Stimulated activated naive CD4-positive, alpha-beta T cell (primary cell): ENCODE results near the gene ANAPC5.
"Not testable (repeated sequence)": the region's sequence is repeated elsewhere in the genome, so short reads cannot be mapped to it uniquely, and the experiment has no call there.

Experiments
- DNase-seq, 6 experiments: peaks; one replicate each; lab custom pipeline; 2025; lab: John Stamatoyannopoulos, UW

Gene ANAPC5

GRCh38 chr12:121318121-121318520, 34.1 kb downstream of the ANAPC5 start:
- no peak for DNase-seq

GRCh38 chr12:121314431-121314830, 37.8 kb downstream of the ANAPC5 start:
- DNase-seq = no peak

GRCh38 chr12:121310231-121310630, 42.0 kb downstream of the ANAPC5 start:
- DNase-seq = not testable (repeated sequence)

- DNase-seq = not testable (repeated sequence)
Observed at GRCh38 chr12:121307397-121307796, 44.8 kb downstream of the ANAPC5 start.

DNA sequence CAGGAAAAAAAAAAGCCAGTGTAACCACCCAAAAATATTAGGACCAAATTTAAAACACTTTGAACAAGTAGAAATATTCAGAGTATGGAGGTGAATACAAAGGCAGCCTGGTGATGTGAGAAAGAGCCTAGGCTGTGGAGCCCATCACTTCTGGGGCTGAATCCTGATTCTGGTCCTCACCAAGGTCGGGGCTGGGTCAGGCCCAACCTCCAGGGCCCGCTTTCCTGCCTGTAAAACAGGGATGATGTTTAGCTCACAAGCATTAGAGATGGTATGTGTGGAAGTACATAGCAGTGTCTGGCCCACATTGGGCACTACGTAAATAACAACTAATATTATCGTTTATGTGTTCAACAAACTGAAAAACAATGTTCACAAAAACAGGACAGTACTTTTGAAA, 47.9 kb downstream of the ANAPC5 start:
- DNase-seq = no peak

GRCh38 chr12:121301876-121302275, 50.3 kb downstream of the ANAPC5 start:
- DNase-seq = no peak

DNA sequence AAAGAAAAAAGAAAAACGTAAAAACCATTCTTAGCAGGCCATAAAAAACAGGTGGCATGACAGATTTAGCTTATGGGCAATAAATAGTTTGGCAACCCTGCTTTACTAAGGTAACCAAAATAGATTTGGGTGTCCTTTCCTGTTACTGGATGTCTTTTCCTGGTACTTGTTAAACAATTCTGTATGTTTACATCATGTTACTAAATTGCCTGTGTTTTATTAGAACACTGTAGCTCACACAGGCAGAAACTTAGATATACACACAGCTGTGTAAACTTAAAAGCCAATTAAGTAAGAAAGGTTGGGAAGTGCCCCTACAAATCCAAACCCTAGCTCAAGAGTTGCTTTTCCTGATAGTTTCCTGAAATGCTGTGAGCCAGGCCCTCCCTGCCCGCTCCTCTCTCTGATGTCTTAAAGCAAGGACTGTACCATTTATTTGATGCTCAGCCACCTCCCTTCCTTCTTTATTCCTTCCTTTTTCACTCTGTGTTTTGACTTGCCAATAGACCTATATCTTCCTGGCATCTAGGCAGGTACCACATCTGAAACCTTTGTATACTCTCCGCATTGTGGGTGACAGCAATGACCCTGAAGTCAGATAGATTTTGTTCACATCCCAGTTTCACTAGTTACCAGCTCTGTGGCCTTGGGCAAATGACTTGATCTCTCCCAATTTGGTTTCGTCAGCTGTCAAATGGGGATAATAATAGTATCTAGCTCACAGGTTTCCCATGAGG, 52.0 kb downstream of the ANAPC5 start:
- DNase-seq = no peak

GRCh38 chr12:121299662-121300061, 52.5 kb downstream of the ANAPC5 start:
- DNase-seq = no peak

GRCh38 chr12:121298411-121298810, 53.8 kb downstream of the ANAPC5 start:
- DNase-seq = not testable (repeated sequence)

DNA sequence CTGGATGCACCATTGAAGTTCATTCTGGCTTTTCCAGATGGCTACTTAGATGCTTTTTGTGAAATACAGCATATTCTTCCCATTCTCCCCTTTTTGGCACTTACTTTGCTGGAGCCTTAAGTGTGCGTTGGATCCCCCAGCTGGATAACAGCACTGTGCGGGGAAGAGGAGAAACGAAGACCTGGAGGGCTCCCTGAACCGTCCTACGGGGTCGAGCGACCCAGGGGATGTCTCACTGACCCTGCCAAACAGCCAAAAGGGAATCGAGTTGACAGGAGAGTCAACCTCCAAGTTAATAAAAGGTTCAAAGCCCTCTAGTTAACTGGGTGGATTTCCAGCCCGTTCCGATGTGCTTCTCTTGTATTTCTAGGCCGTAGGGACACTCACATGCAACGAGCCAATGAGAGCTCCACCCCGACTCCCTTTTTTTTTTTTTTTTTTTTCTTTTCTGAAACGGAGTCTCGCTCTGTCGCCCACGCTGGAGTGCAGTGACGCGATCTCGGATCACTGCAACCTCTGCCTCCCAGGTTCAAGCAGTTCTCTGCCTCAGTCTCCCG, 54.7 kb downstream of the ANAPC5 start:
- peak in 4 of 6 experiments; percentile 4 to 47 (median 18) for DNase-seq

DNA sequence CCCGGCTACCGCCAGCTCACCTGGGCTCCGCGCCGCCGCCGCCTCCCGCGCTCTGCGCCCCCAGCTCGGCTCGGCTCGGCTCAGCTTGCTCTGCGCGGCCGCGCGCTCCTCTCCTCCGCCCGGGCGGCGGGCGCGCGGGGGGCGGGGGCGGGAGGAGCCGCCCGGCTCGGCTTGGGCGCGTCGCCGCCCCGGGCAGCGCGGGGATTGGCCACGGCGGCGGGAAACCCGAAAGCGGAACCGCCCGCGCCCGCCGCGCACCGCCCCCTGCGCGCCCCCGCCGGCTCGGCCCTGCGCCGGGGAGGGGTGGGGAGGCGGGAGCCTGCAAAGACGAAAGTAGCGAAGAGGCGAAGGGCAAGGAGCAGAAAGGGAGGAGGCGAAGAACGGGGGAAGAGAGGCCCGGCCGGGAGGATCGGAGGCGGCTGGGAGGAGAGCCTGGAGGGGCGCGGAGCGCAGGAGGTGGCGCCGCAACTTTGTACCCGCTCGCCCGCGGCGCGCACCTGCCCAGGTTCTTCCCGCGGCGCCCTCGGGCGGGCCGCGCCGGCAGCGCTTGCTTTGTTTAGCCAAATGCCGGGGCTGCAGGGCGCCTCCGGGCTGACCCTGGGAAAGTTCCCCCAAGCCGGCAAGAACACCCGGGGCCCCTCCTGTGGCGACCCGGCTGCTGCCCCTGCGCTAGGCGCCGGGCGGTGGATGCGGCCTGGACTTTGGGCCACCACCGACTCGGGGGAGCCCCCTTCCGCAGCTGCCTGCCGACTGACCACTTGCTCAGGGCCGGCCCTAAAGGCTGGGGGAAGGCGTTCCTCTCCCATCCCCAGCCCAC, 55.4 kb downstream of the ANAPC5 start, which contains the start of gene CAMKK2:
CAMKK2 (minus strand) TSS at position 92 of the 817 bp plus-strand sequence. CDS start 22,183 bp downstream, outside the sequence.
- DNase-seq = peak; percentile 72 to 91 (median 84)

DNA sequence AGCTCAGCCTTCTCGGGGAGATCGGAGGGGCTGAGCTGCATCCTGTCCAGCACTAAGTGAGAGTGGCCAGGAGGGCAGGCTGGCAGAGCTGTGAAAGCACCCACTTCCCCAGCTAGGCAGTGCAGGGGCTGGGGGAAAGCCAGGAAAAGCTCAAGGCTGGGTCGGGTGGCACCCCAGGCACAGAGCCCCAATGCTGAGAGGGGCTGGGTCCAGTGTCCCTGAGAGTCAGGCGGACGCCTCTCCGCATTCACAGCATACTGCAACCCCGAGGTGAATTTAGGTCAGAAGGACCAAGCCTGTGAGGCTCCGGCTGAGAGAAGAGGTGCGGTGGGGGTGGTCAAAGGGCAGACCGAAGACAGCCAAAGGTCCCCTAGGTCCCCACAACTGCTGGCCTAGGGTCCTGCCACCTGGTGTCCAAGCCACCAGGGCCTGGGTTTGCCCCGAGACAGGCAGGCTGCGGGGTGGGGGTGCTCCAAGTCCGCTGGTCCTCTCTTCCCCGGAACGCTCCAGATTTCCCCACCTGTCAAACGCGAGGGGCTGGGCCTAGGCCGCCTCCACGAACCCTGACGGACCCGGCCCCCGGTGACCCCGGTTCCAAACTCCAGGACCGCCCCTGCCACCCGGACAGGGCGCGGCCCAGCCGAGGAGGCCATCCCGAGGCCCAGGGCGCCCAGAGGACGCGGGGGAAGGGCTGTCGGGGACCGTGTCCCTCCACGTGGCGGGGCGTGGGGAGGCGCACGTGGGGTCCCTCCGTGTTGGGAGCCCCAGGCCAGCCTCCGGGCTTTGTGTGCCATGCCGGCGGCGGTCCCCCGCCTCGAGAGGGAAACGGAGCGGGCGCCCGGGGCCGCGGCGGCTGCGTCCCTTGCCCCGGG, 56.2 kb downstream of the ANAPC5 start:
- peak in 5 of 6 experiments; percentile 3 to 58 (median 35) for DNase-seq

DNA sequence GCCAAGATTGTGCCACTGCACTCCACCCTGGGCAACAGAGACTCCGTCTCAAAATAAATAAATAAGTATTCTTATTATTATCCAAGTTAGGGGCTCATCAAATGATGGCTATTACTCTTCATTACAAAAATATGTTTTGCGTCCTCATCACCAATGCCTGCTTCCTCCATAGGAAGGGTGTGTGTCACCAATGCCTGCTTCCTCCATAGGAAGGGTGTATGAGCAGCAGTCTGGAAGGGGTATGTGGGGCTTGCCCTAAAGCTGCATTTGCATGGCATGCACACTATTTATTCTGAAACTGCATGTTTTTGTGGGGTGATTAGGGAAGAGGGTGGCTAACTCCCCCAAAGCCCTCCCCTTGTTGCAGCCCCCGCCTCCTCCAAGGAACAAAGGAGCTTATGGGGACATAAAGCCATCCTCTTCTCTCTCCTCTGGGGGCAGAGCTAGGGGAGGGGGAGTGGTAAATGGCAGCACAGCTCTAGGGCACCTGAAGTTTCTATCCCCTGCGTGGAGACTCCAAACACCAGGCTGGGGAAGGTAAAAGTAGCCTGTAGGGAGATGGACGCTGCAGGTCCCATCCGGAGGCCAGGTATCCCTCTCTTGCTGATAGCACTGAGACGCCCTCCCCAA, 57.0 kb downstream of the ANAPC5 start:
- DNase-seq = peak in 1 of 6 experiments; percentile 14

- DNase-seq = no peak
Observed at GRCh38 chr12:121294151-121294889, 57.9 kb downstream of the ANAPC5 start.

- DNase-seq = no peak
Observed at GRCh38 chr12:121293603-121294002, 58.6 kb downstream of the ANAPC5 start.

DNA sequence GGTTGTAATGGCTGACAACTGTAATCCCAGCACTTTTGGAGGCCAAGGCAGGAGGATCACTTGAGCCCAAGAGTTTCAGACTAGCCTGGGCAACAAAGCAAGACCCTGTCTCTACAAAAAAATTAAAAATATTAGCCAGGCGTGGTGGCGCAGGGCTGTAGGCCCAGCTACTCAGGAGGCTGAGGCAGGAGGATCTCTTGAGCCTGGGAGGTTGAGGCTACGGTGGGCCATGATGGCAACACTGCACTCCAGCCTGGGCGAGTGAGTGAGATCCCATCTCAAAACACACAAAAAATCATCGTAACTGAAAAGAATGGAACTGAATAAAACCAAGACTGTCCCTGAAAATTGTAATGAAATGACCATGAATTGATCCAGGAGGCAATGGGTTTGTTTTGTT, 61.8 kb downstream of the ANAPC5 start:
- DNase-seq = no peak

DNA sequence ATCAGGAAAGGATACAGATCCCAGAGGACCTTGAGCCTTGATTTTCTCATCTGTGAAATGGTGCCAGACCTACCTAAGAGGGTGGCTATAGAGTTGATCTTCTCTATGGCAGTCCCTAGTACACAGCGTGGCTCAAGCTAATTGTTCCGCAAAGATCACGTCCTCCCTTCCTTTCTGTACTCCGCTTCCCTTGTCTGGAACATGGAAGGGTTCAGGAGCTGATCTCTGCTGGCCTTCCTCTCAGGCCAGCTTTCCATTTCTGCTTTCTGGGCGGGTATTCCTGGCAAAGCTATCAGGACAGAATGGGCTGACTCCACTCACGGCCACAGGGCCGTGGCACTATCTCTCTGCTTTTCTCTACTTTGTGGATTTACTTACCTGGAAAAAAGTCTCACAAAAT, 62.2 kb downstream of the ANAPC5 start:
- no peak for DNase-seq

DNA sequence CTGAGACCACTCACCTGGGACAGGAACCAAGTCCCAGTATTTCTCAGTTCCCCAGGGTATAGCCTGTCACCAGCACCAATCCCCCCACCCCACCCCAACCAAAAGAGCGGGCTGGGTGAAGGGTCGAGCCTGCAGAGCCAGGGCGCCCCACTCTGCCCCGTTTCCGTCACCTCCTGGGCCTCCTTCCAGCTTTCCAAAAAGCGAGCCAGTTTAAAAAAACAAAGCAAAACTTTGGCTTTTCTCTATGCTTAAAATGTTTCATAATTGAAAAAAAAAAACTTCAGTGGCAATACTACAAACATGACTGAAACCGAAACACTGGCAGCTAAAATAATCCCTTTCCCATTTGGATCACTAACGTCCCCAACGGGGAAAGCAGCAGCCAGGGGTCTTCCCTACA, 63.2 kb downstream of the ANAPC5 start:
- no peak for DNase-seq

- DNase-seq = no peak
Observed at GRCh38 chr12:121288158-121288845, 63.9 kb downstream of the ANAPC5 start.
